GM19351 (cell line): Measurements from ENCODE around the gene GPR155.
"Not testable (repeated sequence)": the region's sequence is repeated elsewhere in the genome, so short reads cannot be mapped to it uniquely, and the experiment has no call there.

Experiments used
- ATAC-seq: cut with Tn5 transposase; IDR thresholded peaks from one replicate; pipeline ENCODE4 v1.9.1; 2021; ENCODE audit warnings: mild to moderate bottlenecking, moderate library complexity; ENCODE audit not compliant: unreplicated experiment

The GPR155 gene

DNA sequence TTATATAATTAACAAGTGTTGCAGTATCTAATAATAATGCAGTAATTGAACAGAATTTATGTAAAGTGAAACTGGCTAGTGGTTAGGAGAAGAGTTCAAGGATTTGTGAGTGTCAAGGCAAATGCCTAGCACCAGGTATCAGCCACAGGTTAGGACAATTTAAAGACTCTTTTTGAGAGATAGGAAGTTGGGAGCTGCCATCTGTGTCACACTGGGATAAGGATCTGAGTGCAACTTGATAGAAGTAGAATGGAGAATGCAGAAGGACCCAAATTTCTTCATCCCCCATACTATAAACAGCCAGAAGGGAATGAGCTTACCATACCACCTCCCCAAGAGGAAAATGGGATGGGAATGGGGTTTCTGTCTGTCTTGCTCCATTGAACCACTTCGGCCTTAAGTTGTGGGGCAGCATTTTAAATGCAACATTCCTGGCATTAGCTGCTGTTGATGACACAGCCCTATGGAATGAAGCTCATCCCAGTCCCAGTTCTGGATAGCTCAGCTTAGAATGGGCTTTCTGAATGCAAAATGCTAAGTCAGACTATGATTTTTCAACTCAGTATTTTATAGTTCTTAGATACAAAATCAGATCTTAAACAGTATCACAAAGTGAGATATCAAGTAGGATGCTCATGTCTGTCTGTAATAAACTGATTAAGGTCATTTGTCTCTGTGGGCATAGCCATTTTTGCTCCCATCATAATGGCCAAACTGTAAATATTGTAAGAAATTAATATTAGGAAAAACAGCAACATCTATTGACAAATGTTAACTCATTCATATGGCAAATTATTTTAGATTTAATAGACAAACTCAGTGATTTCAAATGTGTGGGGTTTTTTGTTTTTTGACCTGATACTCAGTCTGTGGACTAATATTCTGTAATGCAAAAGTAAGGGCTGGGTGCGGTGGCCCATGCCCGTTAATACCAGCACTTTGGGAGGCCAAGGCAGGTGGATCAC, 44.0 kb downstream of the GPR155 start:
- no peak for ATAC-seq

- no peak for ATAC-seq
Measured at GRCh38 chr2:174439950-174440349, 46.9 kb downstream of the GPR155 start.

DNA sequence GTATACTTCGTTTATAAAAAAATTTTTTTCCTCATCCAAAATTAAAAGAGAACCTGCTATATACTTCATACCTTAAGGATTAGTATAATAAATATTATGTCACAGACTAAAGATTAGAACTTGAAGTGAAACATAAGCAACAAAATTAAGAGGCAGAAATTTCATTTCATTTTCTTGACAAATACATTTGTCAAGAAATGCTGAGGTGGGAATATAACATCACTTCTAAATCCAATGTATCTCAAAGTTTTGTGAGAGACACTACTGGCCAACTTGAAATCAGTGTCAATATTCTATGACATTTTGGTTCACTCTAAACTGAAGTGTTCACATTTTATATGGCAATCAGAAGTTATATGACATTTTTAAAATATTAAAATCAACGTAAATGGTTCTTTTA, 47.5 kb downstream of the GPR155 start:
- no peak for ATAC-seq

DNA sequence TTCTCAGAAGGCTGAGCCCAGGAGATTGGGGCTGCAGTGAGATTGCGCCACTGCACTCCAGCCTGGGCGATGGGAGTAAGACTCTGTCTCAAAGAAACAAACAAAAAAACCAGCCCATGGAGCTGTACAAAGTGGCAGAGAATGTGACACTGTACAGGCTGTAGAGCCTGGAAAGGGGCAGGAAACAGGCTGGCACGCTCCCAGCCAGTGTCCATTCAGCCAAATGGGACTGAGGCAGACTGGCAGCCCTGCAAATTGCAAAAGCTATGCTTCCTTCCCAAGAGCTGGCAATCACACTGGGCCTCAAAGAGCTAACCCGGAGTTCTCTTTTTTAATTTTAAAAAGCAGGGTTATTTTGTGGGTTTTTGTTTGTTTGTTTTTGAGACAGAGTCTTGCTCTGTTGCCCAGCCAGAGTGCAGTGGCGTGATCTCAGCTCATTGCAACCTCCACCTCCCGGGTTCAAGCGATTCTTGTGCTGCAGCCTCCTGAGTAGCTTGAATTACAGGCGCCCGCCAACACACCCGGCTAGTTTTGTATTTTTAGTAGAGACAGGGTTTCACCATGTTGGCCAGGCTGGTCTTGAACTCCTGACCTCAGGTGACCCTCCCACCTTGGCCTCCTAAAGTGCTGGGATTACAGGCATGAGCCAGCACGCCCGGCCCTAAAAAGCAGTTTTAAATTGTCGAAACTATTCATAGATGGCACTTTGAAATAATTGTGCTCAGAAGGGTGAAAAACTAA, 48.5 kb downstream of the GPR155 start:
- no peak for ATAC-seq

DNA sequence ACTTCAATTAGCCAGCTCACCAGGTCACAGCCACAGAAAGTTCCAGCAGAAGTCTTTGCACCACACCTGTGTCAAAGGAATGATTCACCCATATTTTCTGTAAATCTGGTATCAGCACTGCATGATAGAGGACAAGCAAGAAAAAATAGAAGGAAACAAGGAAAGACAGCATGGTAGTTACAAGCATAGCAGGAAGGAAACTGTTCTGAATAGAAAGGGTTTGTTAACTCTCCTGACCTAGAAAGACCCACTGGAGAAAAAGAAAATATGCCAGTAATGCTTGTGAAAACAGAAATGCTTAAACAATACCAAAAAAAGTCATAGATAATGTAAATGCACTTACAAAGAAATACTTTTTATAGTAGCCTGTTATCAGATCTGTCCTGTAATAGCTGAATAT, 50.5 kb downstream of the GPR155 start:
- ATAC-seq: no peak

DNA sequence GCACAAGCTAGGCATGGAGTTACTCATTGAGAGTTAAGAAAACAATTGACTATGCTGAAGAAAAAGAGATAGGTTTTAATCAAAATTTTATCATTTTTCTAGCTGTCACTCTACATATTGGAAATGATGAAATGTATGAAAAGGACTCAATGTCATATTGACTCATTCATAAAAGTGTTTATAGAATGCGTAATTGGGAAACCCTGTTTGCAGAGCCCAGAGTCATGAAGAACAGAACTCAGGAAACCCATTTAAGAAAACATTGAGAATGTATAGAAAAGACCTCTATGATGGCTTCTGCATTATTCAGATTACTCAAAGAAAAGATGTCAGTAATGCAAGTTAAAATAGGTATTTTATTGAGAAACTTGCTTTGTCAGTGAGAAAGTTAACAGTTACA, 54.9 kb downstream of the GPR155 start:
- ATAC-seq: no peak

GRCh38 chr2:174430066-174430465, 56.8 kb downstream of the GPR155 start:
- ATAC-seq: no peak

- ATAC-seq: no peak
Measured at GRCh38 chr2:174428214-174428613, 58.6 kb downstream of the GPR155 start.

- ATAC-seq: no peak
Measured at GRCh38 chr2:174412256-174412655, 74.6 kb downstream of the GPR155 start.

DNA sequence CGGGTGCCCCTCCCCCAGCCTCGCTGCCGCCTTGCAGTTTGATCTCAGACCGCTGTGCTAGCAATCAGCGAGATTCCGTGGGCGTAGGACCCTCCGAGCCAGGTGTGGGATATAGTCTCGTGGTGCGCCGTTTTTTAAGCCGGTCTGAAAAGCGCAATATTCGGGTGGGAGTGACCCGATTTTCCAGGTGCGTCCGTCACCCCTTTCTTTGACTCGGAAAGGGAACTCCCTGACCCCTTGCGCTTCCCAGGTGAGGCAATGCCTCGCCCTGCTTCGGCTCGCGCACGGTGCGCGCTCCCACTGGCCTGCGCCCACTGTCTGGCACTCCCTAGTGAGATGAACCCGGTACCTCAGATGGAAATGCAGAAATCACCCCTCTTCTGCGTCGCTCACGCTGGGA, 76.8 kb downstream of the GPR155 start:
- not testable (repeated sequence) for ATAC-seq

DNA sequence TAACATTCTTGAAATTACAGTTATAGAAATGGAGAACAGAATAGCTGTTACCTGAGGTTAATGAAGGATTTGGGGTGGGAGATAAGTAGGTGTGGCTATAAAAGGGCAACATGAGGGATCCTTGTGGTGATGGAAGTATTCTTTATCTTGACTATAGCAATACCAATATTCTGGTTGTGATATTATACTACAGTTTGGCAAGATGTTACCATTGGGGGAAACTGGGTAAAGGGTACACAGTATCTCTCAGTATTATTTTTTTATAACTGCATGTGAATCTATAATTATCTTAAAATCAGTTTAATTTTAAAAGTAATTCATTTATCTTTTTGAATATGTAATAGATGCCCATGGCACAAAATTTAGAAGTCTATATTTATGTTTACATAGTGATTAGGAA, 83.2 kb downstream of the GPR155 start:
- no peak for ATAC-seq

- ATAC-seq: no peak
Measured at GRCh38 chr2:174400853-174401252, 86.0 kb downstream of the GPR155 start.

- no peak for ATAC-seq
Measured at GRCh38 chr2:174399171-174399570, 87.7 kb downstream of the GPR155 start.

GRCh38 chr2:174397773-174398172, 89.1 kb downstream of the GPR155 start:
- no peak for ATAC-seq

DNA sequence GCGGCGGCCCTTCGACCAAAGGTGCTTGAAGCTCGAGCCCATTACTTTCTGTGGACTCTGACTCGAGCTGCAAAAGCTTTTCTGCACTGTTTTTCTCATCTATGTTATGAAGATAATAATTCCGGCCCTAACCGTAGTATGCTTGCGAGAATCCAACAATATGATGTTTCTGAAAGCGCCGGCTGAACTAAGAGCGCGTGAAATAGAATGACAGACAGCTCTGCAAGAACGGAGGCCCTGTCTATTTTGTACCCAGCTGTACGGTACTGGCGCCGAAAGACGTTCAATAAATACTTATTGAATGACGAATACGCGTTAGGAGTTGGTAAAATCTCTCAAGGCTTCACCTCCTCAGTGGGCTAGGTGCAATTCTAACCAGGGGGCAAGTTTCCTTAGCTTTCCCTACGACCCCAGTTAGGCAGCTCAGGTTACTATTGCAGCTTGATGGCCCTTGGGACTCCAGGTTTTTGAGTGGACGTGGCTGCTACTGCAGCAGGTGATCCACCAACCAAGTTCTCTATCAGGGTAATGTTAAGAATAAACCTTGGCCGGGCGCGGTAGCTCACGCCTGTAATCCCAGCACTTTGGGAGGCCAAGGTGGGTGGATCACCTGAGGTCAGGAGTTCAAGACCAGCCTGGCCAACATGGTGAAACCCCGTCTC, 90.7 kb downstream of the GPR155 start:
- peak; percentile 28 for ATAC-seq

DNA sequence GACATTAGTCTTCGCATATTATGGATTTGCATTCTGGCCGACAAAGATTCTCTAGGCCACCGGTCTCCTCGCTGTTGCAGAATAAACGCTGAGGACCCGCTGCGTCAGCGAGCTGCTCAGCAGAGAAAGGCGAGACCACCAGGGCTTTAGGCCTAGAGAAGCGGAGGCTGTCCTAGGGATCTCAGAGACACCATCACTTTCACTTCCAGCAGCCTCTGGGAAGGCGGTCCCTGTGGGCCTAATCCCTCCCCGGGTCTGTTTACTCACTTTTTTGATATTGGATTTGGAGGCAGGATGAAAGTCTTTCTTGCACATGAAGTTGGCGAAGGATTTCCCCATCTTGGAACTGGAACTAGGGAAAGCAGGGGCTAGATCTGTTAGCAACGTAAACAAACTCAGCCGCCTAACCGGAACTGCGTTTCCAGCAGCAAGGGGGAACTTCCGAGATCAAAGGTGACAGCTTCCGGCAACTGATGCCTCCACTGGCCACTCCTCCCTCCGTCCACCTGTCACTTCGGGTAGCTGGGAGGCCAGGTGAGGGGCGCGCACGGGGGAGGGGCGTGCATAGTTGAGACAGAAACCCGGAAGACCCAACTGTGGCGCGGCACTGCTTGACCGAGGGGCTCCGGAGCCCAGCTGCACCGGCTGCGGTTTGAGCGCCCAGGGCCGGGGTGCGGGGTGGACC, 91.4 kb downstream of the GPR155 start, which contains the start of gene SCRN3:
Gene SCRN3 (plus strand): TSS at position 447 of the 685 bp plus-strand sequence. CDS start 2,554 bp downstream, outside the sequence.
- ATAC-seq: peak; percentile 96

- ATAC-seq: no peak
Measured at GRCh38 chr2:174392706-174393105, 94.1 kb downstream of the GPR155 start.

DNA sequence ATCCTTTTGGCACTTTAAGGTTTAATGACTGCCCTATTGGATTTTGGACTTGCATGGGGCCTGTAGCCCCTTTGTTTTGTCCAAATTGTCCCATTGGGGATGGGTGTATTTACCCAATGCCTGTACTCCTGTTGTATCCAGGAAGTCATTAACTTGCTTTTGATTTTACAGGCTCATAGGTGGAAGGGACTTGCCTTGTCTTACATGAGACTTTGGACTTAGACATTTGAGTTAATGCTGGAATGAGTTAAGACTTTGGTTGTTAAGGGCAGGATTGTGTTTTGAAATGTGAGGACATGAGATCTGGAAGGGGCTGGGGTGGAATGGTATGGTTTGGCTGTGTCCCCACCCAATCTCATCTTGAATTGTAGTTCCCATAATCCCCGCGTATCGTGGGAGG, 96.5 kb downstream of the GPR155 start:
- ATAC-seq: not testable (repeated sequence)

DNA sequence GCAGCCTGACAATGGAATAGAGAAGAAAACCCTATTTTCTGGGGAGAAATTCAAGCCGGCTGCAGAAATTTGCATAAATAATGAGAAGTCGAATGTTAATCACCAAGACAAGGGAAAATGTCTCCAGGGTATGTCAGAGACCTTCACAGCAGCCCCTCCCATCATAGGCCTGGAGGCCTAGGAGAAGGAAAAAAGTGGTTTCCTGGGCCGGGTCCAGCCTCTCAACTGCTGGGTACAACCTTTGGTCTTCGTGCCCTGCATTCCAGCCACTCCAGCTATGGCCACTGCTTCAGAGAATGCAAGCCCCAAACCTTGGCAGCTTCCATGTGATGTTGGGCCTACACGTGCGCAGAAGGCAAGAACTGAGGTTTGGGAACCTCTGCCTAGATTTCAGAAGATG, 97.3 kb downstream of the GPR155 start:
- no peak for ATAC-seq

DNA sequence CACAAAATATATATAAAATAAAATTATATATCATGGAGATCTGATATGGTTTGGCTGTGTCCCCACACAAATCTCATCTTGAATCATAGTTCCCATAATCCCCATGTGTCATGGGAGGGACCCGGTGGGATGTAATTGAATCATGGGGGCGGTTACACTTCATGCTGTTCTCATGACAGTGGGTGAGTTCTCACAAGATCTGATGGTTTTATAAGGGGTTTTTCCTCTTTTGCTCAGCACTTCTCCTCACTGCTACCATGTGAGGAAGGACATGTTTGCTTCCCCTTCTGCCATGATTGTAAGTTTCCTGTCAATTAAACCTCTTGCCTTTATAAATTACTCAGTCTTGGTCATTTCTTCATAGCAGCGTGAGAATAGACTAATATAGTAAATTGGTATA, 98.1 kb downstream of the GPR155 start:
- ATAC-seq: not testable (repeated sequence)

GRCh38 chr2:174385201-174385600, 101.6 kb downstream of the GPR155 start:
- ATAC-seq: no peak
